Ecto neural progenitor cell (in vitro differentiated cells): ENCODE measurements around the gene MMD2.
A peak's percentile ranks its signal among the peaks of the same experiment; 100 is the strongest.
"Not testable (repeated sequence)": the region's sequence is repeated elsewhere in the genome, so short reads cannot be mapped to it uniquely, and the experiment has no call there.

Experiments
- DNase-seq: peaks from one replicate; pipeline ENCODE4 v3.0.0-alpha.2; 2018; ENCODE audit warnings: low spot score

MMD2 gene

DNA sequence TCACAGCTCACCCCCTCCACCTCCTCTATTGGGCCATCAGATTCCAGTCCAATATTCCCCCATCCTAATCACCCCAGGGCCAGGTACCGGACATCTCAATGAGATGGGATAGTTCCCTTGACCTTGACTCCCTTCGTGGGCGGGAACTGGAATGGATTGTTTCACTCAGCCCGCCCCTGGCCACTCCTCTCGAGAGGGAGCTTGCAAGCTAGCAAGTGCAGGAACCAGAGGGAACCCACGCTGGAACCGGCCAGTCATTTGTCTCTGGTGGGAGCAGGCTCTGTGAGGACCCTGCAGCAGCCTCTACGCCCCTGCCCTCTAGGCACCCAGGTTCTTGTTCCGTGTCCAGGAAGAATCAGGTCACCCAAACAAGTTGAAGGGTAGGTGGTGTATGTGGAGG is 64.5 kb downstream of the MMD2 start:
- DNase-seq = no peak

- DNase-seq = no peak
Measured at GRCh38 chr7:4893929-4894475, 65.0 kb downstream of the MMD2 start.

DNA sequence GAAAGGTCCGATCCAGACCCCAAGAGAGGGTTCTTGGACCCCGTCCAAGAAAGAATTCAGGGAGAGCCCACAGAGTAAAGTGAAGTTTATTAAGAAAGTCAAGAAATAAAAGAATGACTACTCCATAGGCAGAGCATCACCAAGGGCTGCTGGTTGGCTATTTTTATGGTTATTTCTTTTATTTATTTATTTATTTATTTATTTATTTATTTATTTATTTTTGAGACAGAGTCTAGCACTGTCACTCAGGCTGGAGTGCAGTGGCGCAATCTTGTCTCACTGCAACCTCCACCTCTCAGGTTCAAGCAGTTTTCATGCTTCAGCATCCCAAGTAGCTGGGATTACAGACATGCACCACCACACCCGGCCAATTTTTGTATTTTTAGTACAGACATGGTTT is 65.8 kb downstream of the MMD2 start:
- not testable (repeated sequence) for DNase-seq

DNA sequence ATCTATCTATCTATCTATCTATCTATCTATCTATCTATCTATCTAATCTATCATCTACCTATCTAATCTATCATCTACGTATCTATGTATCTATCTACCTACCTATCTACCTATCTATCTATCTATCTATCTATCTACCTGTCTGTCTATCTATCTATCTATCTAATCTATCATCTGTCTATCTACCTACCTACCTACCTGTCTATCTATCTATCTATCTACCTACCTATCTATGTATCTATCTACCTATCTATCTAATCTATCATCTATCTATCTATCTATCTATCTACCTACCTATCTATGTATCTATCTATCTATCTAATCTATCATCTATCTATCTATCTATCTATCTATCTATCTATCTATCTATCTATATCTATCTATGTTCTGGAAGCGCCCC is 67.5 kb downstream of the MMD2 start:
- not testable (repeated sequence) for DNase-seq

DNA sequence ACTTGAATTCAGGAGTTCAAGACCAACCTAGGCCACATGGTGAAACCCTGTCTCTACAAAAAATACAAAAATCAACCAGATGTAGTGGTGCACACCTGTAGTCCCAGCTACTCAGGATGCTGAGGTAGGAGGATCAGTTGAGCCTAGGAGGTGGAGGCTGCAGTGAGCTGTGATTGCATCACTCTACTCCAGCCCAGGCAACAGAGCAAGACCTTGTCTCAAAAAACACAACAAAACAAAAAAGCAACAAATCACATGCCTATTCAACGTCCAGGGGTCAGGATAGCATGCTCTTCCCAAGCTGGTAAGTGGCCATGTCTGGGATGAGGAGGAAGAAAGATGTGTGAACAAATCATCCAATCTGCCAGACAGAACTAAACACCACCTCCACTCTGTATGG is 69.3 kb downstream of the MMD2 start:
- DNase-seq = no peak

DNA sequence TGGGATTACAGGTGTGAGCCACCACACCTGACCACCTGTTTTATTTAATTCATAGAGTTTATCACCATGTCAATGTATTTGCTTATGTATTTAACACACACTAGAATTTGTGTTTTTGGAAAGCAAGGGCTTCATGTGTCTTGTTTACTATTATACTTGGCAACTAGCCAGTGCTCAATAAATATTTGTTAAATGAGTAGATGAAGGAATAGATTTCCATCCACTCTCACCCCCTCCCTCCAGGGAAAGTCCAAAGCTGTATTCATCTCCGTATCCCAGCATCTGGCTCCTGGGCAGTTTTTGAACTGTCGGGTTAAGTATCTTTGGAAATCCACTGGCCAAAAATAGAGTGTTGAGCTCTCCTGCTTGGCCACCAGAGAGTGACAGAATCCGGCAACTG is 70.8 kb downstream of the MMD2 start:
- no peak for DNase-seq

GRCh38 chr7:4886671-4887070 is 72.3 kb downstream of the MMD2 start:
- no peak for DNase-seq

DNA sequence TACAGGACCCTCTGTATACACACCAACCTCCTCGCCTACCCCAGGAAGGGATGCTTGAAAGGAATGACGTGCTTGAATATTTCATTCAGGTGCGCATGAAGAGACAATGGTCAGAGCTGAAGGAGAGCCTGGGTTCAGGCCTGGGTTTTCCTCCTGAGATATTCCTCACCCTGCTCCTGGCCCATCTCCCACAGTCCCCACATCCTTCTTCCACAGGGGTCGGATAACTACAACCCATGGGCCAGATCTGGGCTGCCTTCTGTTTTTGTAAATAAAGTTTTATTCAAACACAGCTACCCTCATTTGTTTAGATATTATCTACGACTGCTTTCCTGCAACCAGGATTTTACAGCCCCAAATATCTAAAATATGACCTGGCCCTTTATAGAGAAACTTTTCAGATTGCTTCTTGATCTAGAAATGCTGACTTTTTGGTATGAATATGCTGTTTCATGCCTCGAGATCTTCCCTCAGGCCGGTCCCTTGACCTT is 73.6 kb downstream of the MMD2 start:
- no peak for DNase-seq

GRCh38 chr7:4884164-4884563 is 74.8 kb downstream of the MMD2 start:
- DNase-seq = no peak

DNA sequence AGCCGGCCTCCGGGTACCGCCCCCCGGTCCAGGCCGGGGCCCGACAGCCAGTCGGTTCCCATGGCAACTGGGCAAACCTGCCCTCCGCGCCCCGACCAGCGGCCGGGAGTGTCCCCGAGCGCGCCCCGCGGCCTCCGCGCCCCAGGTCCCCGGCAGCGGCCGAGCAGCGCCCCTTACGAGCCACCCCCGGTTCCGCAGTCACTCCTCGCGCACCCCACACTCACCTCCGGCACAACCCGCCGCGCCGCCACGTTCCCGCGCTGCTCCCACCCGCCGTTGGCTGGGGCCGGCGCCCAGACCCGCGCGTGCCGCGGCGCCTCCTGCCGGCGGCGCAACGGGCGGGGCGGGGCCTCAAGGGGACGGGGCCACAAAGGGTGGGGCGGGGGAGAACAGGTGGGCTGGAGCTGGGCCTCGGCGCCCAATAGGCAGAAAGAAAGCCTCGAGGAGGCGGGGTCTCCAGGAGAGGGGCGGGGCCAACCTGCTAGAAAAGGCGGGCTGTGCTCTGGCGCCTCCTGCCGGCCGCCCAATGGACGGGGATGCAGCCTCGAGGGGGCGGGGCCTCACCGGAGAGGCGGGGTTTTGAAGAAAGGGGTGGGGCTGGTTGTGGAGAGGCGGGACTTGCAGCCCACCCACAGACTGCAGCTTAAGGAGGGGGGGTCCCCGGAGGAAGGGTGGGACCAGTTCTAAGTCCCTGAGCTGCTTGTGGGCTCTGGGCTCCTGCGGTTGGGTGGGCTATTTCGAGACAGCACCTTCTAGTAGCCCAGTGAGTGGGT is 75.4 kb downstream of the MMD2 start, which contains the start of gene RADIL:
TSS of gene RADIL (minus strand) at position 345 of the 773 bp plus-strand sequence. CDS start 5,577 bp downstream, outside the sequence.
- peak; percentile 97 for DNase-seq

DNA sequence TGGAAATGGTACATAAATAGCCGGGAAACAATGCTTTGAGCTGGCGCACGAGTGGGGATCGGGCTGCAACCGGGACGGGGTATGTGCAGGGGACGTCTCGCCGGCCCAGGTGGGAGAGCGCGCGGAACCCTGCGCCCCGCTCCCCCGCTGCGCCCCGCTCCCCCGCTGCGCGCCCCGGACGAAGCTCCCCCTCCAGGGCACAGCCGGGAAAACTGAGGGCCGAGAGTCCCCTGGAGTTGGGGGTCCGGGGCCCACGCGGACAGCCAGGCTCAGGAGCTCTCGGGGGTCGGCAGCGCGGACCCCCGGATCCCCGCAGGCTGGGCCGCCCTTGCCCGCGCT is 76.0 kb downstream of the MMD2 start:
- no peak for DNase-seq

DNA sequence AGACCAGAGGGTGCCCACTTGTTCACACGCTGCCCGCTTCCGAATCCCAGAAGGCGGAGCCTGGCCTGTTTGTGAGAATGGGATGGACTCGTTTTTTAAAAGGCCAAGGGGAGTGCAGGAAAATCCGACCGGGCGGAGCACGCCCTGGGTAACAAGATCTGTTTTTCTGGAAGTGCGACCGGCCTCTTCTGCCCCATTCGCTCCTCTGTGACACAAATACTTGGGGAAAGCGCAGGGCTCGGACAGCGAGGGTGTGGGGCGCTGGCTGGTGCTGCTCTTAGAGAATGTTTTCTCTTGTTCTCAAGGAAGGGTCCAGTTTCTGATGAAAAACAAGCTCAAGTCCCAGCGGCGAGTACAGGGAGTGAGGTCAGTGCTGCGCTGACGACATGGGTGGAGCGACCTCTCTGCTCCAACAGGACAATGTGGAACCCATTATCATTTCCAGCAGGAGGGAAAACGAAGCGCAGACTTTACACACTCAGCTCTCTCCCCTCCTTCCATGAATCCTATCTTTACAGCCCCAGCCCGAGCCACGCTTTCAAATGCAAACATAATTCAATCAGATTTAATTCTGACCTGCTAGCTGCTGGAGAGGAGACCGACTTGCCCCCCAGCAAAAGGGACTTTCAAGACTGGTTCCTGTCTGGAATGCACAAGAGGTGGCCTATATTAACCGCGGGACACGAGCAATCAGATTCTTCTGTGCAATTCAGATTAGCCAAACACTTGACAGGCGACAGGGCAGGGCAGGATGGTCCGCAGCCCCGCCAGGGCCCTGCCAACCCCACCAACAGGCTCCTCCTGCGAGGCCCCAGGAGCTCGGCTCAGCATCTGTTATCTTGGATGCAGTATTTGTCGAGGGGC is 76.6 kb downstream of the MMD2 start:
- peak; percentile 70 for DNase-seq

DNA sequence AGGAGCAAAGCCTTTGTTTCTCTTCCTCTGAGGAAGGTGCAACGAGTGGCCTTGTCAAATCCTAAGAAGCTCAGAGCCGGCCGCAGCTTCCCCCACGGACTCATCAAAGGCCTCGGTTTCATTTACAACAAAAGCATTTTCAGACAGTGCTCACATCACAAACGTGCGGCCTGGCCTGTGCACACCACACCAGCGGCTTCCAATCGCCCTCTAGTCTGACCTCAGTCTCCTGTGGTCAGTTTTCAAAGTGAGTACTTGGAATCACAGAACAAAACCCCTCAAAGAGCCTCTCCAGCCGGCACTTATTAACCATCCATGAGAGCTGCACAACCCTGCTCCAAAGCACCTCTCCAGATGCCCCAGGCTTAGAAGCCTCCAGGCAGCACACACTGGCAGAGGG is 78.8 kb downstream of the MMD2 start:
- no peak for DNase-seq

DNA sequence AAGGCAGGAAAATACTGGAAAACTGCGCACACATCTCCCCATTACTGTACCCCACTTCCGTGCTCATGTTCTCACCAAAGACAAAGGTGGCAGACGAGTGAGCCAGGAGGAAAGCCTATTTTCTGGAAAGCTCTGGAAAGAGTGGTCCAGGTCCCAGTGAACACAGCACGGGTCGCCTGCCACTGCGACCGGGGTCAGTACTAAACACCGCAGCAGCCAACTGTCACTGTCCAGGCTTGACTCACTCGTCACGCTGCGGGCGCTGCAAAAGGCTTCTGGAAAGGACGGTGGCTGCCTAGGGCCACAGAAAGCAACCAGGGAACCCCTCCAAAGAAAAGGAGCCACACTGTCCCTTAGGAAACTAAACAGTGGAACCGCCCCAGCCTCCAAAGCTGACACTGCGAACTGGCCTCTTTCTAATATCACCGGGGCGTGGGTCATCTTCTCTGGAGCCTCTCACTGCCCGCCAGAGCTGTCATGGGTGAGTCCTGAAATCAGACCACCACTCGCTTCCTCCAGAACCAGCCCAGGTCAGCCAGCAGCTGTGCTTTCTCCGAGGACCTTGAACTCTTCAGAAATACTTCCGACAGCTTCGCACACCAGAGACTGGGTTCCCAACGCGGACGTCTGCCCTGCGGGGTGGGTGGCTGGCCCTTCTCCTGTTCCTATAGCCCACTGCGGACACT is 79.4 kb downstream of the MMD2 start:
- DNase-seq = no peak

DNA sequence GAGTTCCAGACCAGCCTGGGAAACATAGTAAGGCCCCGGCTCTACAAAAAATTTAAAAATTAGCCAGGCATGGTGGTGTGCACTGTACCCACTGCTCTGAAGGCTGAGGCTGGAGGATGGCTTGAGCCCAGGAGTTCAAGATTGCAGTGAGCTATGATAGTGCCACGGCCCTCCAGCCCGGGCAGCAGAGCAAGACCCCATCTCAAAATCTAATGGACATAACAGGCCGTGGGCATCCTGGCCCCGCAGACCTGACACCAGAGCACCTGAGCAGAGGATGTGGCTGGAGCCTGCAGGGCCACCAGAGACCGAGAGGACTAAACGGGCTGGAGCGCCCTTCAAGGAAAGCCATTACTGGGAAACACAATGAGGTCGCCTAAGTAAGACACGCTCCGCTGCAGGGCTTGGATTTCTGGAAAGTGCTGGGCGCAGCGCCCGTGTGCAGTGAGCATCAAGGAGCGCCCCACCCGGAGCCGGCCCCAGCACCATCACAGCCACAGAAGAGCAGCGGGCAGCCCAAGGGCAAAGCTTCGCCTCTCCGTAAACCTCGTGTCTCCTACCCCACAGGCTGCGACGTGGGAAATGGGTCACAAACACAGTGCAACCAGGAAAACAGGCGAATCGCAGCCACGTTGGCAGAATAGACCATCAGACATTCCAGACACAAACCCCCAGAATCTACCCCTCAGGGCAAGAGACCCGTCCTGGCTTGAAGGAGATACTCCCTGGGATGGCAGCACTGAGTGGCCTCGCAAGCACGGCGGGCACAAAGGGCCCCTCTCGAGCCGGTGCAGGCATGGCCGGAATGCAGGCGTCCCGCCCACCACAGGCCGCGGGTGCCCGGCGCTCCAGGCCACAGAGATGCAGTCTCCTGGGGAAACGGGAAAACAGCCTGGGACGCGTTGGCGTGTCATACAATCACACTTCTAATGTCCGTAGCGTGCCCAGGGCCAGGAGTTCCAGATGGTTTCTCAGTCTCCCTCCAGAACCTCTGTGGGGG is 80.4 kb downstream of the MMD2 start:
- no peak for DNase-seq

DNA sequence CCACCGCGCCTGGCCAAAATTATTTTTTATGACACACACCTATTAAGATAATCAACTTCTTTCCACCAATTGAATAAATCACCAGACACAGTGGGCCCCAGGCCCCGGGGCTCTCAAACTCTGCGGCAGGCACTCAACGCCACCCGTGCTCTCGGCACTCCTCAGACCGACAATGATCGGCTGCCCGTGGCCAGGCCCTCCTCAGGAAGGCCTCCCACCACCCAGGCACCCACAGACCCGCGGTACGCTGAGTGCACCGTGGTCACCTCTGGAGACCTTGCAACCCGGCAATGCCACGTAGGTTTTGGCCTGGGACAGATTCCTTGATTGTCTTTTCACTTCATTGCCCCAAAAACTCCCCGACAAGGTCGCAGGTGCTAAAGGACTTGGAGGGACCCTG is 82.4 kb downstream of the MMD2 start:
- no peak for DNase-seq

DNA sequence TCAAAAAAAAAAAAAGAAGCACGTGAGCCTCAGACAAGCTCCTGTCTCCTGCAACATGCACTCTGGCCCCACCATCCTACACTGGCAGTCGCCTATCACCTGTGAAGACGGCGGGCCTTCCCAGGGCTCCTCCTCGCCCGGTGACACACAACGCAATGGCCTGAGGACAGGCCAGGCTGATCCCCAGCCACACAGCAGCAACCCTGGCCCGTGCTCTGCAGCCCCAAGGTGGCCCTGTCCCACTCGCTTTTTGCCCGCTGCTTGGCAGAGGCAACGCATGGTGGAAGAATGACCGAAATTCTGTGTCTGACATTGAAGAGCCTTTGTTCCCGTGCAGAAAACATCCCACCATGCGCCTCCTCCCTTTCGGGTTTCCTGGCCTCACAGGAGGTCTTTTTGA is 83.6 kb downstream of the MMD2 start:
- no peak for DNase-seq

- no peak for DNase-seq
Measured at GRCh38 chr7:4873071-4873944, 85.7 kb downstream of the MMD2 start.

GRCh38 chr7:4871930-4872675 is 86.9 kb downstream of the MMD2 start:
- DNase-seq = no peak
